B cell (primary cell): Measurements from ENCODE around the gene AP2B1.

Source experiments
- EZH2 ChIP-seq: IDR thresholded peaks from 2 replicates; pipeline ENCODE4 v1.6.1; 2012; ENCODE audit warnings: borderline replicate concordance, low read depth, mild to moderate bottlenecking, moderate library complexity, low read length; ENCODE audit not compliant: insufficient read depth, poor library complexity, severe bottlenecking
- TF ChIP-seq, protein P1 (sequence below): fragments of 200-600 bp; IDR thresholded peaks from one replicate; pipeline ENCODE4 v1.8.0; 2022; ENCODE audit warnings: antibody characterized with exemption, mild to moderate bottlenecking

DNA sequence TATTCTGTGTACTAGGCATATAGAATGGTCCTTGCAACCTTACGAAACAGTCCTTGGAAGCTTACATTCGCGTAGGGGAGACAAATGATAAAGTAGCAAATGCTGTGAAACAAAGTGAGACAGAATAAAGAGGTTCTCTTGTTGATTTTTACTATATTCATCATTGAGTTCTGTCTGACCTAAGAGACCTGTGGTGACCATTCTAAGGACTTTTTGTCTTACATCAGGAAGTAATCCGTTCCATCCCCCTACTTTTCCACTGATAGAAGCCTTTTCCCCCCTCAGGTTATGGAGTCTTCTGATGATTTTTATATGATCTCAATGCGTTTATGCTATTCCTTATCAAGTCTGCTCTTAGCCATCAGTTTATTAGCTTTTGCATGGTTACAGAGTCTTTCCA lies 77.6 kb downstream of the AP2B1 start:
- TF ChIP-seq, protein P1, sequence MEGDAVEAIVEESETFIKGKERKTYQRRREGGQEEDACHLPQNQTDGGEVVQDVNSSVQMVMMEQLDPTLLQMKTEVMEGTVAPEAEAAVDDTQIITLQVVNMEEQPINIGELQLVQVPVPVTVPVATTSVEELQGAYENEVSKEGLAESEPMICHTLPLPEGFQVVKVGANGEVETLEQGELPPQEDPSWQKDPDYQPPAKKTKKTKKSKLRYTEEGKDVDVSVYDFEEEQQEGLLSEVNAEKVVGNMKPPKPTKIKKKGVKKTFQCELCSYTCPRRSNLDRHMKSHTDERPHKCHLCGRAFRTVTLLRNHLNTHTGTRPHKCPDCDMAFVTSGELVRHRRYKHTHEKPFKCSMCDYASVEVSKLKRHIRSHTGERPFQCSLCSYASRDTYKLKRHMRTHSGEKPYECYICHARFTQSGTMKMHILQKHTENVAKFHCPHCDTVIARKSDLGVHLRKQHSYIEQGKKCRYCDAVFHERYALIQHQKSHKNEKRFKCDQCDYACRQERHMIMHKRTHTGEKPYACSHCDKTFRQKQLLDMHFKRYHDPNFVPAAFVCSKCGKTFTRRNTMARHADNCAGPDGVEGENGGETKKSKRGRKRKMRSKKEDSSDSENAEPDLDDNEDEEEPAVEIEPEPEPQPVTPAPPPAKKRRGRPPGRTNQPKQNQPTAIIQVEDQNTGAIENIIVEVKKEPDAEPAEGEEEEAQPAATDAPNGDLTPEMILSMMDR = no peak
- no peak for TF ChIP-seq EZH2
